ENCODE measurements around the gene RAD51B. TPM values are rescaled to one million over a fixed set of nuclear protein-coding genes. Genes with fewer than 3 reads are reported as not detected.

Gene RAD51B
- total RNA-seq, 3 donors from 2014 or later: 10.6 to 77.6 (median 33.8) TPM

- intact Hi-C loops (cut with DNase I; ENCODE audit: low total_unique reads): no loop called here
- Histone ChIP-seq H3K36me3 (no peaks in the 10 kb centered on the region), H3K27me3 (no peaks in the 10 kb centered on the region), H3K27ac (no peak overlapping the region), H3K4me3 (no peak overlapping the region), H3K9me3 (no peaks in the 10 kb centered on the region), H3K4me1 (peaks cover 0 to 15% of the 10 kb centered on the region in 2 donors)
- DNase-seq (ENCODE audit: low spot score in 2 of 2): no peak
- TF ChIP-seq POLR2AphosphoS5 (IDR thresholded peaks at IDR 0.05): no peak
Measured at GRCh38 chr14:68542346-68542745, 722.8 kb downstream of the RAD51B start.

DNA sequence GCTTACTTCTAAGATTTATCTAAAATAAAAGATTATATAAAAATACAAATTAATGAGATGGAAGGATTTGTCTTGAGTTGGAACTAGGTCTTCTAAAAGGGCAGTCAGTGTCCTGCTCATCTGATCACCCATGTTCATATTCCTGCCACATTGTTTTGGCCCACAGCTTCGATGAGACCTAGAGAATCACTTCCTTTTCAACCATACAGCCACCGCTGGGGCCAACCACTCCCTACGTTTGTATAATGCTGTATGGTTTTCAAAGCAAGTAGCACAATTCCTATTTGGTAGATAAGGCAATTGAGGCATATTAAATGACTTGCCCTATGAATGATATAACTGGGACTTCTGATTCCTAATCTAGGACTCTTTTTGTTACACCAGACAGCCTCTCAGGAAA, 723.9 kb downstream of the RAD51B start:
- TF ChIP-seq, protein P1, sequence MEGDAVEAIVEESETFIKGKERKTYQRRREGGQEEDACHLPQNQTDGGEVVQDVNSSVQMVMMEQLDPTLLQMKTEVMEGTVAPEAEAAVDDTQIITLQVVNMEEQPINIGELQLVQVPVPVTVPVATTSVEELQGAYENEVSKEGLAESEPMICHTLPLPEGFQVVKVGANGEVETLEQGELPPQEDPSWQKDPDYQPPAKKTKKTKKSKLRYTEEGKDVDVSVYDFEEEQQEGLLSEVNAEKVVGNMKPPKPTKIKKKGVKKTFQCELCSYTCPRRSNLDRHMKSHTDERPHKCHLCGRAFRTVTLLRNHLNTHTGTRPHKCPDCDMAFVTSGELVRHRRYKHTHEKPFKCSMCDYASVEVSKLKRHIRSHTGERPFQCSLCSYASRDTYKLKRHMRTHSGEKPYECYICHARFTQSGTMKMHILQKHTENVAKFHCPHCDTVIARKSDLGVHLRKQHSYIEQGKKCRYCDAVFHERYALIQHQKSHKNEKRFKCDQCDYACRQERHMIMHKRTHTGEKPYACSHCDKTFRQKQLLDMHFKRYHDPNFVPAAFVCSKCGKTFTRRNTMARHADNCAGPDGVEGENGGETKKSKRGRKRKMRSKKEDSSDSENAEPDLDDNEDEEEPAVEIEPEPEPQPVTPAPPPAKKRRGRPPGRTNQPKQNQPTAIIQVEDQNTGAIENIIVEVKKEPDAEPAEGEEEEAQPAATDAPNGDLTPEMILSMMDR (IDR thresholded peaks at IDR 0.05): no peak
- TF ChIP-seq POLR2AphosphoS5 (IDR thresholded peaks at IDR 0.05): no peak
- TF ChIP-seq POLR2A (IDR thresholded peaks at IDR 0.05): no peak
- Histone ChIP-seq H3K36me3 (no peaks in the 10 kb centered on the region), H3K4me1 (peaks cover 2 to 17% of the 10 kb centered on the region in 2 donors), H3K9me3 (no peaks in the 10 kb centered on the region), H3K27ac (peak overlapping the region; percentile 95 to 98), H3K27me3 (no peaks in the 10 kb centered on the region), H3K4me3 (no peak overlapping the region)
- intact Hi-C loops (cut with DNase I; ENCODE audit: low total_unique reads): no loop called here
- no peak for DNase-seq (ENCODE audit: low spot score in 2 of 2)

DNA sequence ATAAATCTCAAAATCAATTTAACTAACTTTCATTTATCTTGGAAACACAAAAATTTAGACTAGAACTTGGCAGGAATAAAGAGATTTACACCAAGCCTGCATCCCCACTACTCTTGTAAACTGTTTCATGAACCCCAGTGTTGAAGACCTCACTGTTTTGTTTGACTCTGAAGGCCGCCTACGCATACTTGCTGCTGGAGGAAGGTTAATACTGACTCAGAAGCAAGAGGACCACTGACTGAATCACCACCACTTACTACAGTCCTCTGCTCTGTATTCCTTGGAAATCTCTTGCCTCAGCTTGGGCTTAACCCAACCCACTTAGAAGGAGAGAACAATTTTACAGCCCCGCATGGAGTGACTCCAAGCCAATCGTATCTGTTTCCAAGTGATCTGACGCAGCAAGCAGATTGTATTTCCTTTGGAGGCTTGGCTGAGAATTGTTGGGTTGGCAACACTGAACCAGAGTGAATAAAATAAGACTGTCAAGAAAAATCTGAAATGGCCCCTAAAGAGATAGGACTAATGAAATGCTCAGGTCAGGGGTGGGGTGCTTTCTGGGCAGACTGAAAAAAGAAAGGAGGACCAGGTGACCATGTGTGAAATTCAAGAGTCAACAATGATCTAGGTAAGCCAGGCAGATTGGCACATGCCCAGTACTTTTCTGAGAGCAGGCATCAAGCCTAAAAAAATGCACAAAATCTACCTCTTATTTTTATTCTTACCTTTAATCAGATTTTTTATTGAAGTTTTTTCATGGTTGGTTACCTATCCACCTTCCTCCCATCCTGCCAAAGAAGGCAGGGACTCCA, 724.7 kb downstream of the RAD51B start:
- Histone ChIP-seq H3K4me1 (peaks cover 8 to 19% of the 10 kb centered on the region in 2 donors), H3K27me3 (no peaks in the 10 kb centered on the region), H3K27ac (peak overlapping the region; percentile 95 to 98), H3K36me3 (no peaks in the 10 kb centered on the region), H3K4me3 (no peak overlapping the region), H3K9me3 (no peaks in the 10 kb centered on the region)
- peak in 1 of 2 donors; percentile 51 for DNase-seq (ENCODE audit: low spot score in 2 of 2)
- TF ChIP-seq POLR2A (IDR thresholded peaks at IDR 0.05) (no peak), POLR2AphosphoS5 (IDR thresholded peaks at IDR 0.05) (peak; percentile 54 to 71 (median 61))
- intact Hi-C loops (cut with DNase I; ENCODE audit: low total_unique reads): no loop called here

DNA sequence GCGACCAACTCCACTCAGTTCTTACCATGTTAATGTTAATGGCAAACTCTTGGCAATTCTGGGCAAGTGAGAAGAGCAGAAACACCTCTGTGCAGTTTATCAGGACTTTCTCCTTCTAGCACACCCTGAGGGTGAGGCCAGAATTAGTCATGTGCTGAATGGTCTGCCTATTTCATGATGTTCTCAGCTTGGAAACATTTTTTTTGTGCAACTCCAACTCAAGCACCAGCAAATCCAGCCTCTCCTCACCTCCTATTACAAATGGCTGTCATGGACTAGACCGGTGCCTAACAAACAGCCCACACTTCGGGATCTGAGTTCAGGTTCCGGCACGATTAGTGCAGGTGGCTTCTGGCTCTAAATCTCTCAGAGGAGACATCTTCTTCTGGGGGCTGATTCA, 727.3 kb downstream of the RAD51B start:
- intact Hi-C loops (cut with DNase I; ENCODE audit: low total_unique reads): loop anchor here (5.0 kb wide), 1 partner anchor 415 kb away; no protein-coding TSS in a partner anchor
- Histone ChIP-seq H3K9me3 (no peaks in the 10 kb centered on the region), H3K27ac (peak overlapping the region; percentile 95 to 98), H3K27me3 (no peaks in the 10 kb centered on the region), H3K4me3 (peak overlapping the region; percentile 6 to 39 (median 38)), H3K4me1 (peaks cover 15 to 34% of the 10 kb centered on the region in 2 donors), H3K36me3 (no peaks in the 10 kb centered on the region)
- TF ChIP-seq, protein P1 (IDR thresholded peaks at IDR 0.05): no peak
- TF ChIP-seq POLR2AphosphoS5 (IDR thresholded peaks at IDR 0.05): peak in 2 of 3 donors; percentile 9 to 22
- DNase-seq (ENCODE audit: low spot score in 2 of 2): no peak

DNA sequence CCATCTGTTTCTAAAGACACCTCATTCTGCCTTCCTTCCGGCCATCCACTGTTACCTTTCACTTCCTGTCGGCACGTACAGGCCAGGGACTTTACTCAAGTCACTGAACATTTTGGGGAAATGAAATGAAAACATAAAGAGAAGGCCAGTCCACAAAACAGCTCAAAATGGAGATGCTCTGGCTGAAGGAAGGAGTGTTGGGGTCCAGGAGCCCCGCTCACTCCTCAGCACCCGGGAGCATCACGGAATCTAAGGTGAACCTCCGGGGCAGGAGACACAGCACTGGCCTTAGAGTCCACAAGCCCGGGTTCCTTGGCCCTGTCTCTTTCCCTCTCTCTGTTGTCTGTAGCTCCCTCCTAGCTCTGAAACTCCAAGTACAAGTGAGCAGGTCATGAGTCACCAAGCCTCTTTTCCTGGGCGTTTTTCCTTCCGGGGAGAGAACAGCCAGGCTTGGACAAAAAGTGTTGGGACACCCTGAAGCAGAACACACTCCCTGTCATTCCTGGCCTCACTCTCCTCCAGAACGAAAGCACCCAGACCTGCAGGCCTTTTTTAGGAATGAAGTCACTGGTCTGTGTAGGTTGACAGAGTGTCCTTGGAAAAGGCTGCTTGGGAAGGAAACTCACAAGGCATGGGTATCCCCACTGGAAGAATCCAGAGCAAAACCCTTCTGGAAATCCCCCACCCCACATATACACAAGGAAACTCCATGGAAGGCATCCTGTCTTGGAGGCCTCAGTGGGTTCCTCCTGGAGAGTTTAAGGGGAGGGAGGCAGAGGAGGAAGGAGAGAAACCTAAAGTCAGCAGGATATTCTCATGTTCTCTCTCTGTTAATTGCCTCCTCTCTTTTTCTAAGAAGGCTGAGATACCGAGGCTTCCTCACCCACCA, 728.0 kb downstream of the RAD51B start:
- peak; percentile 73 to 81 for DNase-seq (ENCODE audit: low spot score in 2 of 2)
- H3K36me3 ChIP-seq: no peaks in the 10 kb centered on the region
- no peaks in the 10 kb centered on the region for H3K27me3 ChIP-seq
- TF ChIP-seq POLR2AphosphoS5 (IDR thresholded peaks at IDR 0.05) (peak; percentile 61 to 76 (median 74)), POLR2A (IDR thresholded peaks at IDR 0.05) (peak; percentile 59)
- TF ChIP-seq, protein P1 (IDR thresholded peaks at IDR 0.05): peak in 1 of 3 donors; percentile 5
- peak overlapping the region; percentile 6 to 48 (median 39) for H3K4me3 ChIP-seq
- no peaks in the 10 kb centered on the region for H3K9me3 ChIP-seq
- intact Hi-C loops (cut with DNase I; ENCODE audit: low total_unique reads): loop anchor here (5.0 kb wide), 1 partner anchor 415 kb away; no protein-coding TSS in a partner anchor
- peaks cover 15 to 34% of the 10 kb centered on the region in 2 donors for H3K4me1 ChIP-seq
- peak overlapping the region; percentile 95 to 98 for H3K27ac ChIP-seq
